ENCODE measurements around the gene BRWD1. TPM values are rescaled to one million over a fixed set of nuclear protein-coding genes. Genes with fewer than 3 reads are reported as not detected.
A peak's percentile ranks its signal among the peaks of the same experiment; 100 is the strongest.
"Not testable (repeated sequence)": the region's sequence is repeated elsewhere in the genome, so short reads cannot be mapped to it uniquely, and the experiment has no call there.

BRWD1 gene

GRCh38 chr21:39136711-39137110 is 176.7 kb downstream of the BRWD1 start:
- Histone ChIP-seq H3K4me1 (ENCODE audit: control insufficient read depth in 2 of 2, insufficient read depth in 1 of 2, low read depth in 1 of 2, low read length in 2 of 2) (peaks cover 3 to 6% of the 10 kb centered on the region in 2 donors), H3K23ac (ENCODE audit: low read depth, low read length, poor library complexity) (no peak overlapping the region), H3K18ac (ENCODE audit: low read length) (no peak overlapping the region), H2BK12ac (ENCODE audit: low read length) (no peak overlapping the region), H3K4me3 (ENCODE audit: low read length in 2 of 2) (no peak overlapping the region), H2BK120ac (ENCODE audit: low read depth, low read length) (no peak overlapping the region), H3K79me1 (ENCODE audit: low read depth, low read length) (no peaks in the 10 kb centered on the region), H3K14ac (ENCODE audit: low read length) (no peak overlapping the region), H4K8ac (ENCODE audit: low read depth, low read length) (no peak overlapping the region), H3K27ac (replicated peaks; ENCODE audit: low read length) (no peak overlapping the region), H2BK5ac (ENCODE audit: low read length) (no peak overlapping the region), H3K4ac (ENCODE audit: low read length) (no peak overlapping the region), H3K4me2 (ENCODE audit: insufficient read depth, low read length, poor library complexity, severe bottlenecking) (no peak overlapping the region), H3K9me3 (replicated peaks in 1 of 2; ENCODE audit: control insufficient read depth in 2 of 2, insufficient read depth in 1 of 2, low read depth in 1 of 2, low read length in 2 of 2) (peaks cover 3% of the 10 kb centered on the region in 2 donors), H3K9ac (ENCODE audit: low read depth, low read length, poor library complexity) (no peak overlapping the region), H2BK15ac (ENCODE audit: low read length) (no peak overlapping the region), H3K36me3 (replicated peaks in 1 of 2; ENCODE audit: control insufficient read depth in 2 of 2, insufficient read depth in 2 of 2, low read length in 2 of 2) (no peaks in the 10 kb centered on the region), H4K91ac (ENCODE audit: low read depth, low read length, poor library complexity) (no peak overlapping the region), H2AK5ac (ENCODE audit: low read depth, low read length) (no peak overlapping the region), H2AFZ (ENCODE audit: low read length) (no peak overlapping the region), H3K27me3 (ENCODE audit: control insufficient read depth in 3 of 3, insufficient read depth in 3 of 3, low read depth in 1 of 3, low read length in 3 of 3) (peaks cover 0 to 11% (median 0%) of the 10 kb centered on the region in 3 experiments)
- WGBS, 2 donors (ENCODE audit: extremely low coverage in 2 of 2, insufficient read length in 2 of 2, insufficient replicate concordance in 1 of 2), result no CpG with 5 or more reads among the region's 5 CpGs
- no peak for DNase-seq (ENCODE audit: low spot score)

- H3K14ac ChIP-seq (ENCODE audit: low read length); H3K36me3 ChIP-seq (replicated peaks in 1 of 2; ENCODE audit: control insufficient read depth in 2 of 2, insufficient read depth in 2 of 2, low read length in 2 of 2); H3K79me1 ChIP-seq (ENCODE audit: low read depth, low read length); H3K27me3 ChIP-seq (ENCODE audit: control insufficient read depth in 3 of 3, insufficient read depth in 3 of 3, low read depth in 1 of 3, low read length in 3 of 3); H3K9ac ChIP-seq (ENCODE audit: low read depth, low read length, poor library complexity); H2AFZ ChIP-seq (ENCODE audit: low read length); H3K18ac ChIP-seq (ENCODE audit: low read length); H3K27ac ChIP-seq (replicated peaks; ENCODE audit: low read length); H2AK5ac ChIP-seq (ENCODE audit: low read depth, low read length); H3K9me3 ChIP-seq (replicated peaks in 1 of 2; ENCODE audit: control insufficient read depth in 2 of 2, insufficient read depth in 1 of 2, low read depth in 1 of 2, low read length in 2 of 2); H2BK5ac ChIP-seq (ENCODE audit: low read length); DNase-seq (ENCODE audit: low spot score); H3K4me3 ChIP-seq (ENCODE audit: low read length in 2 of 2); H4K8ac ChIP-seq (ENCODE audit: low read depth, low read length); H3K4ac ChIP-seq (ENCODE audit: low read length); H3K4me2 ChIP-seq (ENCODE audit: insufficient read depth, low read length, poor library complexity, severe bottlenecking); H2BK12ac ChIP-seq (ENCODE audit: low read length); H3K4me1 ChIP-seq (ENCODE audit: control insufficient read depth in 2 of 2, insufficient read depth in 1 of 2, low read depth in 1 of 2, low read length in 2 of 2); H3K23ac ChIP-seq (ENCODE audit: low read depth, low read length, poor library complexity); H4K91ac ChIP-seq (ENCODE audit: low read depth, low read length, poor library complexity); H2BK15ac ChIP-seq (ENCODE audit: low read length); H2BK120ac ChIP-seq (ENCODE audit: low read depth, low read length): not testable (repeated sequence)
- WGBS, 2 donors (ENCODE audit: extremely low coverage in 2 of 2, insufficient read length in 2 of 2, insufficient replicate concordance in 1 of 2), result no CpG with 5 or more reads among the region's 8 CpGs
These were observed 177.3 kb downstream of the BRWD1 start for GRCh38 chr21:39136138-39136537.

GRCh38 chr21:39134288-39134810 is 179.1 kb downstream of the BRWD1 start:
- DNase-seq (ENCODE audit: low spot score), result no peak

More at GRCh38 chr21:39134288-39134810, 179.1 kb downstream of the BRWD1 start:
- Histone ChIP-seq H2AFZ (ENCODE audit: low read length) (no peak overlapping the region), H3K79me1 (ENCODE audit: low read depth, low read length) (no peaks in the 10 kb centered on the region), H3K9ac (ENCODE audit: low read depth, low read length, poor library complexity) (peak overlapping the region; percentile 56), H3K14ac (ENCODE audit: low read length) (no peak overlapping the region), H3K4ac (ENCODE audit: low read length) (no peak overlapping the region), H2BK5ac (ENCODE audit: low read length) (no peak overlapping the region), H4K91ac (ENCODE audit: low read depth, low read length, poor library complexity) (no peak overlapping the region), H3K18ac (ENCODE audit: low read length) (no peak overlapping the region), H2BK120ac (ENCODE audit: low read depth, low read length) (no peak overlapping the region), H3K4me2 (ENCODE audit: insufficient read depth, low read length, poor library complexity, severe bottlenecking) (no peak overlapping the region), H3K4me1 (ENCODE audit: control insufficient read depth in 2 of 2, insufficient read depth in 1 of 2, low read depth in 1 of 2, low read length in 2 of 2) (peaks cover 3 to 6% of the 10 kb centered on the region in 2 donors), H3K27ac (replicated peaks; ENCODE audit: low read length) (no peak overlapping the region), H3K27me3 (ENCODE audit: control insufficient read depth in 3 of 3, insufficient read depth in 3 of 3, low read depth in 1 of 3, low read length in 3 of 3) (no peaks in the 10 kb centered on the region), H3K9me3 (replicated peaks in 1 of 2; ENCODE audit: control insufficient read depth in 2 of 2, insufficient read depth in 1 of 2, low read depth in 1 of 2, low read length in 2 of 2) (peaks cover 7 to 10% of the 10 kb centered on the region in 2 donors), H3K4me3 (ENCODE audit: low read length in 2 of 2) (peak overlapping the region in 1 of 2 donors; percentile 66), H2BK15ac (ENCODE audit: low read length) (no peak overlapping the region), H3K36me3 (replicated peaks in 1 of 2; ENCODE audit: control insufficient read depth in 2 of 2, insufficient read depth in 2 of 2, low read length in 2 of 2) (no peaks in the 10 kb centered on the region), H2AK5ac (ENCODE audit: low read depth, low read length) (no peak overlapping the region), H2BK12ac (ENCODE audit: low read length) (no peak overlapping the region), H4K8ac (ENCODE audit: low read depth, low read length) (no peak overlapping the region), H3K23ac (ENCODE audit: low read depth, low read length, poor library complexity) (no peak overlapping the region)
- 100% methylated on average over 8 of the region's 15 CpGs; no CpG with 5 or more reads in 1 of the 2 donors for WGBS, 2 donors (ENCODE audit: extremely low coverage in 2 of 2, insufficient read length in 2 of 2, insufficient replicate concordance in 1 of 2)

Small RNAs within 50 kb of the gene (small RNA-seq; reads per million reads assigned to genes)
- gene RF00019 (ENCODE audit: insufficient read depth), result not detected
